Measurements from ENCODE around the gene DAP.

- TF ChIP-seq CTCF (IDR thresholded peaks at IDR 0.05 in 2 of 3, conservative IDR thresholded peaks at IDR 0.05 in 1 of 3; ENCODE audit: control insufficient read depth in 2 of 3, extremely low read depth in 1 of 3, insufficient read depth in 1 of 3, low read depth in 3 of 3, low read length in 3 of 3) (no peak), CREM (IDR thresholded peaks at IDR 0.05; ENCODE audit: low read depth) (no peak), EZH2 (IDR thresholded peaks at IDR 0.05; ENCODE audit: borderline replicate concordance, control insufficient read depth, low read depth, low read length) (no peak), POLR2A (IDR thresholded peaks at IDR 0.05; ENCODE audit: low read depth, low read length) (no peak), SPI1 (IDR thresholded peaks at IDR 0.05; ENCODE audit: borderline replicate concordance, insufficient read depth, low read depth, low read length) (no peak), CEBPB (IDR thresholded peaks at IDR 0.05; ENCODE audit: borderline replicate concordance in 1 of 2, low read depth in 2 of 2, low read length in 2 of 2) (no peak), PAX5 (IDR thresholded peaks at IDR 0.05; ENCODE audit: borderline replicate concordance, low read depth, low read length) (no peak), FOXK2 (IDR thresholded peaks at IDR 0.05) (no peak)
These were observed 18.6 kb upstream of the DAP start for GRCh38 chr5:10779592-10779991.

Data from GM12878 (cell line).